Kidney tubule cell (primary cell): ENCODE measurements around the gene PIGC.

Source experiments
- DNase-seq: peaks from one replicate; pipeline ENCODE4 v3.0.0-alpha.2; 2018; ENCODE audit warnings: low spot score

The PIGC gene

DNA sequence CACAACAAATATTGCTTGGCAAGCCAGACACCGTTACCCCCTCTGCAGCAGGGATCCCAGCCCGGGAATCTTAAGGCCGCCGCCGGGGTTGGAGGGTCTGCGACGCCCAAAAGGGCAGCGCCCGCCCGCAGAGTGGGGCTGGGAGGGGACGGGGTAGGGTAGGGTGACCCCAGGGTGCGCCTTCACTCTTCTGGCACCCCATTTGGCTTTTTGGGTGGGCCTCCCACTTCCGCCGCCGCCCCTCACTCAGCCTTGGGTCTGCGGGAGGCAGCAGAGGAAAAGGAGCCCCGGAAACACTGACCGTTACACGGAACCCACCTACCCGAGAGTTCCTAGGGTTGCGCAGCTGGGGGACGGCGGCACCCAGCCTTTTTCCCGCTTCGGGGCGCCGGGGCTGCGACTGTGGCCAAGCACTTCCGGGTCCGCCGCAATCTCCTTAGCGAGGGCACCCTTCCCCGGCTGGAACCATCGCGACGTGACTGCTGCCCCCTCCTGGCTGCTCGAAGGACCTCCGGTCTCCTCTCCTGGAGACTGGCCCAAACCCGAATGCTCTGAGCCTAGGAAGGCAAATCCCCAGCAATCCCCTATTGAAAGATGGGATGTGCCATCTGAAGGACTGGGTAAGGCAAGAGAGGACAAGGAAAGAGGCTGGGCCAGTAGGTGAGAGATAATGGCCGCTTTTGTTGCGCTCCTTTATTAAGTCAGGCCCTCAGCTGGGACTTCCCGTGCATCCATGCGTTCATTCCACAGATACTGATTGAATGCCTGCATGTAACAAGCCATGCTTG lies at the start of gene PIGC:
Gene PIGC, minus strand, starts transcription at position 404 of the 788 bp plus-strand sequence. CDS start 1,447 bp downstream, outside the sequence.
- peak; percentile 88 for DNase-seq

DNA sequence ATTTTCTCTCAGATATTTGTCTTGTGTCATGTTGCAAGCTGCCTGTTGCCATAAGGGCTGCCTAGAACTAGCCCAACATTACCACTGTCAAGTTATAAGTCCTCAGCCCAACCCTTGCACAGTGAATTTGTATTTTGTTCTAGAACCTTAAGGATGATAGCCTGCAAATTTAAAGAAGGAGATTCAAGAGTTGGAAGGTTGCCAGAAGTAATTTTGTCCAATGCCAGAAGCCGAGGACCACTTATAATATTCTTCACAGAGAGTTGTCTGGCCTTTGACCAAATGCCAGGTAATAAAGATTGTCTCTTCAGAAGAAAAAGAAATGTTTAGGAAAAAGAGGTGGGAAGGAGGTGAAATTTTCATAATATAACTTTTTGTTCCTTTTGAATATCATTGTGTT lies 48.6 kb upstream of the PIGC start:
- DNase-seq = no peak

DNA sequence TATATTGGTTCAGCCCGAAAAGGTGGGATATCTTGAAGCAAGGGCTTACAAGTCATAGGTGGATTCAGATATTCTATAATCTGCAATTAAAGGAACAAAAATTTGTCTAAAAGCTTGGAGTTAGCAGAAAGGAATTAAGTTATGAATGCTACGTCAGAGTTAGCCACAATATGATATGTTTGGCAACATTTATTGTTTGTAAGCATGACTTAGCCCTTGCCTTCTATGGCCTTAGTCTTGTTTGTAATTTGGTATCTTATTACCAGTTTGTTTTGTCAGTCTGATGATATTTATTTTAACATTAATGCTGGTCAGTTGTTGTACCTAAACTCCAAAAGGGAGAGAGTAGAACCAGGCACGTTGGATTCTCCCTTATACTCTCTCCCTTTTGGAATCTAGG lies 46.0 kb upstream of the PIGC start:
- no peak for DNase-seq

DNA sequence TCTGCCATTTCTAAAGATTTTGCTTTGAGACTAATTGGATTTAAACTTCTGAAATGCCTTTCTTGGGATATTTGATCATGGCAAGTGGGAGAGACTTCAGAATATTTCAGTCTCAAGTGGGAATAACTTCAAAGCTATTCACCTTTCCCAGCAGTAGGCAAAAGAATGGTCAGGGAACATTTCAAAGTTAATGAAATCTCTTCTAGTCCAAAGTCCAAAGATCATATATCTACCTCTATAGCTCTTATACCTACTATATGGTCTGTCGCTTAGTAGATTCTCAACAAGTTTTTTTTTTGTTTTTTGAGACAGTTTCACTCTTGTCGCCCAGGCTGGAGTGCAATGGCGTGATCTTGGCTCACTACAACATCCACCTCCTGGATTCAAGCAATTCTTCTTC lies 44.5 kb upstream of the PIGC start:
- no peak for DNase-seq

DNA sequence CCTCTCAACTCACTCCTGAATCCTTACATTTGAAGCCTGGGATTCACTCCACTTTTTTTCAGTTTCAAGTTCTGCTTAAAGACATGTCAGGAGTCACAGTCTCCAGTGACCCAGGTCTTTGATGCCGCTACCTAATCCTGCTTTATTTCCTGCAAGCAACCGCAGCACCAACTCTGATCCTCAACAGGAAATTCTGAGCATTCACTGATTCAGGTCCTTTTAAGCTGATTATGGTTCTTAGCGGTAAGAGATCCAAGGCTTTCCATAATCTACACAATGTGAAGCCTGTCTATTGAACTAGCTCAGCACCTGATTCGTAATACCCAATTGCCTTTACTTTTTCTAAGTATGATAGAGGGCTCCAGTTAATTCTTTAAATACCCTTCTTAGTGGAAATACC lies 43.7 kb upstream of the PIGC start:
- DNase-seq = no peak

DNA sequence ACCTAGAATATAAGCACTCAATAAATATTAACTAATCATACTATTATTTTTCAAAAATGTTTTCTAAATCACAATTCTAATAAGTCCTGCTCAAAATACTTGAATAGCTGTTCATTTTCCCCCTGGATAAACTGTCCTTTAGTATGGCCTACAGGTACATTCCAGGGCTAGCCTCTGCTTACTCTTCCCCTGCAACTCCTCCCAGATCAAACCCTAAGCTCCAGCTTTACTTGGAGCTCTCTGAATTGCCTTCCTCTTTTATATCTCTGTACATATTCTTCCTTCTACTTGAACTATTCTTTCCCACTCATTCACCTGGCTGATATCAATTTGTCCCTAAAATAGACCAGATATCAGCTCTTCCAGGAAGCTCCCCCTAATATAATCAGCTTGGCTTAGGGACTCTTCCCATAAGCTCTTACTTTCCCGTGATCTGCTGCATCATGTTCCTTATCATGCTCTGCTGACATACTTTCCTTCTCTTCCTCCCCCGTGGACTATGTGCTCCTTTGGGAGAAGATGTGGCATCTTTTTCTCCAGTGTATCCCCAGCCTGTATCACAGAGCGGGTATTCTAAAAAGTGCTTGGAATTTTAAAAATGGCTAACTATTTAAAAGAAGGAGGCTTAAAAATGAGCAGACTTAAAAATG lies 43.1 kb upstream of the PIGC start:
- DNase-seq = no peak

DNA sequence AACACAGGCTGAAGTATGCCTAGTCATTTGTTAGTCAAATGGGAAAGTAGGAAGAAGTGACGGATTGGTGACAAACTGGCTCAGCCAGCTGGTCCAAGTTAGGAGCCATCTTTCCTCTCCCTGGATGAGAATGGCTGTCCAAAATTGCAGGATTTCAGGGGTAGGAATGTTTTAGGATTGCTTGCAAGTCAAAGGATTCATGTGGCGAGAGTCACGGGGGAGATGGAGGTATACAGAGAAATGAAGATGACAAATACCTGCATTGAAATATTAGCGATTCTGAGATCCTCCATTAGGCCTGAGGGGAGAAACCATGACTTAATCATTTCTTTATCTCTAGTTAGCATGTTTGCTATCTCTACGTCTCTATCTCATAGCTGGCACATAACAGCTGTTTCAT lies 41.8 kb upstream of the PIGC start:
- no peak for DNase-seq

DNA sequence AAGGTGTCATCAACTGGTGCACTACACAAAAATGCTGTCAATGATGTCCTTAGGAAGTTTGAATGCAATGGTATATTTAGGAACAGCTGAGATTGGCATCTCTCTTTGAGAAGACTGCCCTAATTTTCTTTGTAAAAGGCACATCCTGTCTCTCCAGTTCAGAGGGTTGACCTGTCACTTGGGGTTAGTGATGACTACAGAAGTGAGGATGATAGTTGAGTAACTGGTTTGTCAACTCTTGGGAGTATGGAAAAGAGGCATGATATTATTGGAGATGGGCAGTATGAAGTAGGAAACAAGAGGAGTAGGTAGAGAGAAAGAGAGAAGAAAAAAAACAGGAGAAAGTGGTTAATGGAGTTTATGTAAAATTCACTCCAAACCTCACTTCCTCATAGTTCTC lies 40.4 kb upstream of the PIGC start:
- DNase-seq = peak; percentile 42

DNA sequence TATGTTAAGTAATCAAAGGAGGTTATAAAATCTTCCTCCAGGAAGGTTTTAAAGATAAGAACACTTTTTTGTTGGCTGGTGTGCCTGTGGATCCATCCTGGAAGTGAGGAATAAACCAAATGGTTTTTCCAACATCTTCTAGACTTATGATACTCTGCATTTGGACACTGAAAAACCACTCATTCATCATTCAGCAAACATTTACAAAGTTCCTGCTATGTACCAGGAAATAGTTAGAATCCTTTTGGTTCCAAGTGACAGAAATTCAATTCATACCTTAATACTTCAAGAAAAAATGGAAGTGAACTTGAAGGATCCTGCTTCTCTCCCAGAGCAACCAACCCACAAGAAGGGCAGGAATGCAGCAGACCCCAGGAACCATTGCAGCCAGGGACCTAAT lies 39.6 kb upstream of the PIGC start:
- DNase-seq = peak; percentile 48

DNA sequence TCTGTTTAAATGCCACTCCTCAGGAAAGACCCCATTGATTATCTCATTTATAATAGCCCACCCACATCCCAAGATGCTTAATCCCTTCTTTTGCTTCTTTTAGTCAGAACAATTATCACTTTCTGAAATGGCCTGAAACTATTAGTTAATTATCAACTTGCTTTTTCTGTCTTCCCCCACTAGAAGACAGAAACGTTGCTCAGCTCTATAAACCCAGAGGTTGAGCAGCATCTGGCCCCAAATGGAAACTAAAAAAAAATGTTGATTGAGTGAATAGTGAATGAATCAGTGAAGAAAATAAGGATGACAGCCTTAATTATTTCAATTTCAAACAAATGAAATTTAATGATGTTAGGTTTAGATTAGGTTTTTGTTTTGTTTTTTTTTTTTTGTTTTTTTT lies 38.2 kb upstream of the PIGC start:
- DNase-seq = peak; percentile 23

DNA sequence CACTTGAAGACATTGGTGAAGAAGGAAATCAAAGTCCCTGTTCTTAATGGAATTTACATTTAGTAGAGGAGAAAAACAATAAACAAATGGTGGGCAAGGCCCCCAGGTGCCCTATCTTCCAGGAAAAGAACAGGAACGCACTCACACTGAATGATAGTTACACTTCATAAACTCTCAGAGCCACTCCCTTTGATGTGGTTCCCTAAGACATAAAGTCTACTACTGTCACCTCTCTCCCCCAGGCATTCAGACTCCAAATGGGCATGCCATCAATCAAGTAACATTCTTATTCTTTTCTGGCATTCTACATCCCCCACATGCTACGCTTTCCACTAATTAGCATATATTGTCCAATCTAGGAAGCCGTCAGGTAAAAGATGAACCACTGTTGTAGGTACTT lies 36.6 kb upstream of the PIGC start:
- no peak for DNase-seq

DNA sequence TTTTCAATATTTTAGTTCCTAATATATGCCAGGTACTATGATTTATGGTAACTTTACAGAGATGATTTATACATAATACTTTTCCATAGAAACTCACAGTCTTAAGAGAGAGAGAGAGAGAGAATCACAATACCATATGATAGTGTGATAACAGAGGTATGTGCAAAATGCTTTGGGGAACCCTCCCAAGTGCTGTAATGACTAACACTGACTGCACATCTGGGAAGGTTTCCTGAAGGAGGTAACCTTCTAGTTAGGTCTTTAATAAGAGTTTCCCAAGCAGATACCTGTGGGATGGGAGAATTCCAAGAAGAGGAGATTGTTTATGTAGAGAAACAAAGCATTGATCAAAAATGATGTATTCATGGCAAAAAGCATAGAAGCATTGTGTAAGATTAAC lies 34.6 kb upstream of the PIGC start:
- DNase-seq = peak; percentile 47

DNA sequence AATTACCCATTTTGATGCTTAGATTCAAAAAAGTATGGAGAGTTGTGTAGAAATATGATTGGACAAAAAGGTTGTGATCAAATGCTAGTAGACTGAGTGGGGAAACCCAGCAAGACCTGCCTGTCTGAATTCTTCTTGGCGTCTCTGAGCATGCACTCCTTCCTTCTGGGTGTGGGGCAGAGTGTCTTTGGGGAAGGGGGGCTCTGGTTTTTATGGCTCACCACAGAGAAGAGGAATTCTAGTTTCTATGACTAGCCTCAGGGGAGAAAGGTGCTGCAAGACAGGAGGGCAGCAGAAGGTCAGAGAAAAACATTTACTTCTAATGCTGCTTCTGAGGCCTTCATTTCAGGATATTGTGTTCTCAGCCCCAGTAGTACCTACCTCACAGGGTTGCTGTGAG lies 33.9 kb upstream of the PIGC start:
- DNase-seq = peak; percentile 27

DNA sequence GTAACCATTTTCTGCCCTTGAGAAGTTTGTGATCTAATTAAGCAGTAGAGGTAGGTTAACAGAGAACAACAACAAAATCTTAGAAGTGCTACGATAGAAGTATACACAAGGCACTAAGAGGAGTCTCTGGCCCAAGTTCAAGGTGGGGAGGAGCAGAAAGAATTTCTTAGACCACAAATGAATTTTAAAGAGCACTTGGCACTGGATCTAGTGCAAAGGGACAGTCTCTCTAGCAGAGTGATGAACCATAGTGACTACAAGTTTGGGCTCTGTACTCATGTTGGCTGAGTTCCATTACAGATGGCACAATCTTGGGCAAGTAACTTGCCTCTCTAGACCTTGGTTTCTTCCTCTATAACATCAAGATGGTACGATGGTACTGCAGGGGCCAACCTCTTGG lies 33.3 kb upstream of the PIGC start:
- peak; percentile 30 for DNase-seq

DNA sequence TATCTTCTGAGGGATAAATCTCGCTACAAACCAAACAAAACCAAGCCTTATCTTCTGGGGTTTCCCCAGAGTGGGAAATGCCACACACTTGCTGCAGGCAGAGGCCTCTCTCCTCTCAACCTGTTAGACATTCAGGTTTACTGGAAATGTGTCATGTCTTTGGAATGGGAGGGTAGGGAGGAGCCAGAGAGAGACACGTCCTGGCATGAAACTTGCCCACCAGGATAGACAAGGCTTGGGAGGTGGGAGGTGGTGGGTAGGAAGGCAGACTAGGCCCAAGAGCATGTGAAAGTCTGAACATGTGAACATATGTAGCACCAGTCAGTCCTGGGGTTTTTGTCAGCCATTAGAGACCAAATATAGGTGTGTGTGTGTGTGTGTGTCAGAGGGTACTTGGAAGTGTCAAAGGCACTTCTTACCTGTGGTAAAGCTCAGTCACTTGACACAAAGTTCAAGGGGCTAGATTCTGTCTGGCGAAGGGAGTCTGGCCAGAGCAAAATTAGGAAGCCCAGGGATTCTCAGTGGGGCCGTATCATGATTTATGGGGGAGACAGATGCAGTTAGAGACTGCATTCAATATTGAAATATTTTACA lies 32.4 kb upstream of the PIGC start:
- DNase-seq = peak; percentile 94

DNA sequence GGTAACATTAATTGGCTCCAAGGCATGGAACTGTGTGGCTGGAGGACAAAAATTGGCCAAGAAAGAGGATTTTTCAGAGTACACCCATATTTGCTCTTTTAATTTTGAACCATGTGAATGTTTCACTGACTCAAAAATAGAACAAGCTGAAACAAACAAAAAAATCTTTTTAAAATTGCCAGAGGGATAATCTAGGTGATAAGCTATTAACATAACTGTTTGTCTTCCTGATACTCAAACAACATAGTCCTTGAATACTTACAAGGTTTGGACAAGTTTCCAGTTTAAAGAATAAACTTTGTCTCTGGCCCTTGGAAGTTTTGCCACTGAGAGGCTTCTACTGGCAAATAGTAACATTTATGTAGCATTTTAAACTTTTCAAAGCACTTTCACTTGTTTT lies 30.0 kb upstream of the PIGC start:
- no peak for DNase-seq

DNA sequence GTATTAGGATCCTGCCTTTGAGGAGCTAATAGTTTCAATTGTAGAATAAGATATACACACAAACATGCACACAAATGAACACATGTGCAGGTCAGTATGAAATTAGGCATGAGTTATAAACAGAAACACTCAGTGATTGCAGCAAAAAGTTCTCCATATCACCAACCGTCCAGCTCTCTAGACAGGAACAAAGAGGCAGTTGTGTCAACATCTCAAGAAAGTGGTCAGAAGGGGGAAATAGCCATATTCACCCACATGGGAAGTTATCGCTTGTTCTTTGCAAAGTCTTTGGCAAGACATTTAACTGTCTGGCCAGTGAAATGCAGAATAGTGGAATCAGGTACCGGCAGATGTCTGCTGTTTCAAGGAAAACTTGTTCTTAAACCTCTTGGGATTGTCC lies 29.4 kb upstream of the PIGC start:
- no peak for DNase-seq

DNA sequence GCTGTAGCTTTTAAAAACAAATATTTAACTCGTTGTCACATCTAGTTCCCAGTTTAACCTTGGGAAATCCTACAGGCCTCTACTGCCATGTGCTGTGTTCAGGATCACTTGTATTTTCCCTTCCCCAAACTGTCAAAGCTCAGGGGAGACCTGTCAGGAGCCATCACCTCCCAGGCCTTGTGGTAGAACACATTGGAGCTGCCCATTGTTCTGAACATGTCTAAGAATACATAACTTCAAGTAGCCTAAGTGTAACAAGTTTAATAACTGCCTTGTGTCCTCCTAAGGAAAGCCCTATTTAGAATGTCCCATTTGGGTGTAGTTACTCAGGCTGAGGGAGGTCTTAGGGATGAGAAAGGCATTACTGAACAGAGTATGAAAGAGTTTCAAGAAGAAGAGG lies 28.6 kb upstream of the PIGC start:
- no peak for DNase-seq

DNA sequence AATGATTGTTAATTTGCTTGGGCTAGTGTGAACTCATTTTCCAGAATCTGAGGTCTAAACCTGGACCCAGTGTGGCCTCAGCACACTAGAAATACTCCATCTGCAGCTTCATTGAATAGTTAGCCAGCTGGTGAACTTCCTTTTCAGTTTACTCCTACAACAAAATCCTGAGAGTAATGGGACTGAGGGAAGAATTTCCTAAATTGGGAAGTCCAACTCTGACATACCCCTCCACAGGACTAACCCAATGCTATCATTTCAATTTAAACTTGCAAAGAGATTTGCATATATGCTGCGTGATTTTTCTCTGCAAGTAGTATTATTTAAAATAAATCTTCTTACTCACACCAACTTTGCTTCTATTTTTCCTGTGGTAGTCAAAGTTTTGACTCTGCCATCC lies 27.8 kb upstream of the PIGC start:
- no peak for DNase-seq

DNA sequence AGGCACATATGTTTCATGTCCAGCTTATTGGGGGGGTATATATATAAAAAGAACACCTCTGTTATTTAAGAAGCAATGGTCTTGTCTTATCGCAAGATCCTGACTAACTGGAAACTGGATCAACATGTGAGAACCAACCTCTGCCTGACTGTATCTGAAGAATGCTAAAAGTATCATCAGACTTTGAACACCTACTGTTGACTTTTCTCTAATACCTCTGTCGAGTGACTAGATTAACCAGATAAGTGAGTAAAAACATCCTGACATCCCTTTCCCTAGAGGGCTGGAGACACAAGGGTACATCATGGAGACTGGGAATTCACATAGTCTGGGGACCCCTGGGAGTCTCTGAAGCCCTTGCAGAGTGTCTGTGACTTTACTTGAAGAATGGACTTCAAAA lies 26.3 kb upstream of the PIGC start:
- no peak for DNase-seq

DNA sequence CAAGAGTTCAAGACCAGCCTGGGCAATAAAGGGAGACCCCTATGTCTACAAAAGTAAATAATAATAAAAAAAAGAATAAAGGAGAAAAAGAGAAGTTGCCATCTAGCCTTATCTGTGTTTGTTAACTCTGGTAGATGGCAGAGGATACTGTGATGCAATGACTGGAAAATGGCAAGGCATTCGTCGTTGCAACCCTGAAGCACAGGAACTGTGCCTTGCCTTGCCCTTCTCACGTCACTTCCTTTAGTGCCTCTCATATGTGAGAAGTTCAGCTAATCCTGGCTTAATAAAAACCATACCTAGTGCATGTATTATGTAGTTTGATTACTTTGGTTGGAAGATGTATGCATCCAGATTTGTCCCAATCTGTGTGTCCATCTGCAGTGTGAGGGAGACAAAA lies 25.8 kb upstream of the PIGC start:
- DNase-seq = no peak

DNA sequence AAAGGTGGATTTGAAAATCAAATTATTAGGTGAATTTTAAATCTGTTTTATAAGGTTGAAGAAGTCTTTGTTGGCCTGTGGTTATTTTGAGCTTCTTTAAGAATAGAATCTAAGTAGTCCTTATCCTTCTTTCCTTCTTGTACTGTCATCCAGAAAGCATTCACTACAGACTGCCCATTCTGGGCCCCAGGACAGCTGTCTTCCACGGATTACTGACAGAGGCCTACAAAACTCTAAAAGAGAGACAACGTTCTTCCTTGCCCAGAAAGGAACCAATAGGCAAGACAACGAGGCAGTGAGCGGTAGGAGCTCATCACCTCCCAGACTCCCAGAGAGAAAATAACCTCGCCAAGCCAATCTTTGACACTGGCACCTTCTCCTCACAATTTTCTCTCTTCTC lies 24.4 kb upstream of the PIGC start:
- DNase-seq = no peak

DNA sequence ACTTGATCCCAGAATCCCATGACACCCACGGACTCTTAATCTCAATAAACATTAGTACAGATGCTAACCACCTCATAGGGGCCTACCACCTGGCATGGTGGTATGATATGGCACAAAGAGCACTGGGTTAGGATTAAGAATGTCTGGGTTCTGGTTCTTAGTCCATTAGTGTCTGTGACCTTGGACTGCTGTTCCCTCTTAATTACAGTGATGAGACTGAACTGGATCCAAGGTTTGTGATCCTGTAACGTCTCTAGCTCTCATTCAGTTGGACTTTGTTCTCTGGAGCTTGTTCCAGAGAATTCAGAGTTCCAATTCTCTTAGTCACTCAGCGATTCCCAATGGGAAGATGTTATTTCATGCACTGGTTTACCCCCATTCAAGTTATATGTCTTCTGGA lies 23.6 kb upstream of the PIGC start:
- peak; percentile 64 for DNase-seq
